Skeletal muscle tissue (tissue), 4 donors: ENCODE data around the gene RAD52. TPM values are rescaled to one million over a fixed set of nuclear protein-coding genes. Genes with fewer than 3 reads are reported as not detected.
"Not testable (repeated sequence)": the region's sequence is repeated elsewhere in the genome, so short reads cannot be mapped to it uniquely, and the experiment has no call there.

Source experiments
- H3K27ac ChIP-seq: one replicate; pipeline ENCODE4 v1.7.0; 2013; ENCODE audit warnings: mild to moderate bottlenecking, low read depth, low read length, inconsistent platforms
- H3K27me3 ChIP-seq, 3 donors: one replicate each; pipeline ENCODE4 v1.7.0; 2013; ENCODE audit warnings: low read length in 3 of 3; ENCODE audit not compliant: control insufficient read depth in 3 of 3, insufficient read depth in 3 of 3
- H3K36me3 ChIP-seq, 3 donors: one replicate each; pipeline ENCODE4 v1.7.0; 2013; ENCODE audit warnings: low read length in 3 of 3; ENCODE audit not compliant: control insufficient read depth in 3 of 3, insufficient read depth in 3 of 3
- H3K4me1 ChIP-seq, 3 donors: one replicate each; pipeline ENCODE4 v1.7.0; 2013; ENCODE audit warnings: low read length in 3 of 3, mild to moderate bottlenecking in 3 of 3; ENCODE audit not compliant: control insufficient read depth in 3 of 3, insufficient read depth in 3 of 3
- H3K4me3 ChIP-seq, 3 donors: one replicate each; pipeline ENCODE4 v1.7.0; 2013; ENCODE audit warnings: low read length in 3 of 3
- H3K9ac ChIP-seq, 3 donors: one replicate each; pipeline ENCODE4 v1.7.0; 2013; ENCODE audit warnings: low read length in 3 of 3, mild to moderate bottlenecking in 3 of 3, moderate library complexity in 2 of 3, low read depth in 1 of 3
- H3K9me3 ChIP-seq, 3 donors: one replicate each; pipeline ENCODE4 v1.7.0; 2013; ENCODE audit warnings: low read length in 3 of 3; ENCODE audit not compliant: control insufficient read depth in 3 of 3
- total RNA-seq: library from RNA; depleted of rRNA; stranded (reverse); fragments of >200 nt; gene quantifications from one replicate; pipeline ENCODE4 v1.2.3, GENCODE V29; 2014
- donor health status: Osteomylitis.

Gene RAD52
- total RNA-seq, 1 donor from 2014 or later = 13.0 TPM

GRCh38 chr12:946212-946611 is 3.3 kb downstream of the RAD52 start:
- Histone ChIP-seq H3K27me3 (no peaks in the 10 kb centered on the region), H3K4me1 (peaks cover 9 to 33% (median 12%) of the 10 kb centered on the region in 3 donors), H3K4me3 (no peak overlapping the region), H3K9me3 (no peaks in the 10 kb centered on the region), H3K9ac (peak overlapping the region in 2 of 3 donors; percentile 27 to 51), H3K36me3 (peaks cover 0 to 5% (median 2%) of the 10 kb centered on the region in 3 donors), H3K27ac (peak overlapping the region; percentile 10)

GRCh38 chr12:944211-944610 is 5.3 kb downstream of the RAD52 start:
- no peak overlapping the region for H3K27ac ChIP-seq
- no peaks in the 10 kb centered on the region for H3K9me3 ChIP-seq
- no peak overlapping the region for H3K4me3 ChIP-seq
- H3K9ac ChIP-seq = peak overlapping the region in 1 of 3 donors; percentile 45
- H3K4me1 ChIP-seq = peaks cover 9 to 29% (median 10%) of the 10 kb centered on the region in 3 donors
- no peaks in the 10 kb centered on the region for H3K27me3 ChIP-seq
- peaks cover 2 to 9% (median 5%) of the 10 kb centered on the region in 3 donors for H3K36me3 ChIP-seq

GRCh38 chr12:943051-943450 is 6.4 kb downstream of the RAD52 start:
- Histone ChIP-seq H3K27ac (peak overlapping the region; percentile 83), H3K9me3 (no peaks in the 10 kb centered on the region), H3K36me3 (peaks cover 2 to 9% (median 5%) of the 10 kb centered on the region in 3 donors), H3K9ac (peak overlapping the region in 1 of 3 donors; percentile 26), H3K27me3 (no peaks in the 10 kb centered on the region), H3K4me1 (peaks cover 5 to 24% (median 5%) of the 10 kb centered on the region in 3 donors), H3K4me3 (peak overlapping the region in 1 of 3 donors; percentile 45)

- H3K27me3 ChIP-seq = no peaks in the 10 kb centered on the region
- no peak overlapping the region for H3K27ac ChIP-seq
- H3K9me3 ChIP-seq = no peaks in the 10 kb centered on the region
- H3K9ac ChIP-seq = no peak overlapping the region
- H3K36me3 ChIP-seq = peaks cover 2 to 9% (median 6%) of the 10 kb centered on the region in 3 donors
- H3K4me3 ChIP-seq = no peak overlapping the region
- peaks cover 4 to 12% (median 5%) of the 10 kb centered on the region in 3 donors for H3K4me1 ChIP-seq
Measured at GRCh38 chr12:938810-939209, 10.7 kb downstream of the RAD52 start.

GRCh38 chr12:936377-937345 is 12.8 kb downstream of the RAD52 start:
- Histone ChIP-seq H3K27ac (no peak overlapping the region), H3K4me3 (no peak overlapping the region), H3K9ac (no peak overlapping the region), H3K4me1 (no peaks in the 10 kb centered on the region), H3K36me3 (peaks cover 7 to 15% (median 11%) of the 10 kb centered on the region in 3 donors), H3K27me3 (no peaks in the 10 kb centered on the region), H3K9me3 (no peaks in the 10 kb centered on the region)

GRCh38 chr12:935891-936290 is 13.6 kb downstream of the RAD52 start:
- not testable (repeated sequence) for H3K4me3 ChIP-seq, H3K9me3 ChIP-seq, H3K4me1 ChIP-seq, H3K27ac ChIP-seq, H3K9ac ChIP-seq, H3K27me3 ChIP-seq
- peaks cover 10 to 22% (median 19%) of the 10 kb centered on the region in 3 donors for H3K36me3 ChIP-seq

- peaks cover 31 to 43% (median 36%) of the 10 kb centered on the region in 3 donors for H3K36me3 ChIP-seq
- H3K4me1 ChIP-seq = no peaks in the 10 kb centered on the region
- H3K9ac ChIP-seq = no peak overlapping the region
- no peak overlapping the region for H3K4me3 ChIP-seq
- H3K27me3 ChIP-seq = no peaks in the 10 kb centered on the region
- no peak overlapping the region for H3K27ac ChIP-seq
- no peaks in the 10 kb centered on the region for H3K9me3 ChIP-seq
Measured at GRCh38 chr12:931591-931990, 17.9 kb downstream of the RAD52 start.

- Histone ChIP-seq H3K27ac (no peak overlapping the region), H3K27me3 (no peaks in the 10 kb centered on the region), H3K9me3 (no peaks in the 10 kb centered on the region), H3K9ac (no peak overlapping the region), H3K4me1 (no peaks in the 10 kb centered on the region), H3K36me3 (peaks cover 31 to 47% (median 40%) of the 10 kb centered on the region in 3 donors), H3K4me3 (no peak overlapping the region)
Measured at GRCh38 chr12:931060-931459, 18.4 kb downstream of the RAD52 start.

- H3K4me3 ChIP-seq = no peak overlapping the region
- H3K4me1 ChIP-seq = no peaks in the 10 kb centered on the region
- no peak overlapping the region for H3K27ac ChIP-seq
- no peak overlapping the region for H3K9ac ChIP-seq
- no peaks in the 10 kb centered on the region for H3K27me3 ChIP-seq
- H3K36me3 ChIP-seq = peaks cover 40 to 58% (median 49%) of the 10 kb centered on the region in 3 donors
- H3K9me3 ChIP-seq = no peaks in the 10 kb centered on the region
Measured at GRCh38 chr12:926641-927040, 22.9 kb downstream of the RAD52 start.

- no peaks in the 10 kb centered on the region for H3K27me3 ChIP-seq
- no peaks in the 10 kb centered on the region for H3K4me1 ChIP-seq
- no peaks in the 10 kb centered on the region for H3K9me3 ChIP-seq
- no peak overlapping the region for H3K27ac ChIP-seq
- H3K36me3 ChIP-seq = peaks cover 29 to 41% (median 35%) of the 10 kb centered on the region in 3 donors
- H3K9ac ChIP-seq = no peak overlapping the region
- H3K4me3 ChIP-seq = no peak overlapping the region
Measured at GRCh38 chr12:922285-922684, 27.2 kb downstream of the RAD52 start.
